Endothelial cell of umbilical vein (primary cell): ENCODE data around the gene TMCC2. TPM values are rescaled to one million over a fixed set of nuclear protein-coding genes. Genes with fewer than 3 reads are reported as not detected.

Experiments used
- BruUV-seq: library from RNA; stranded (reverse); fragments of 400-500 nt; replicated peaks from 2 replicates; lab custom pipeline; 2021; lab: Mats Ljungman, UMichigan
- CTCF ChIA-PET: fragments of 300-600, 350-600 bp; sonication (Branson Sonifier 250); formaldehyde crosslinking; loops from one replicate; lab custom pipeline; 2021; ENCODE audit warnings: antibody characterized with exemption, inconsistent platforms; lab: Charles Lee
- POLR2A ChIA-PET: fragments of 300-600, 350-600 bp; sonication (Branson Sonifier 250); formaldehyde crosslinking; loops from one replicate; lab custom pipeline; 2021; ENCODE audit warnings: antibody characterized with exemption, inconsistent platforms; lab: Charles Lee
- DNase-seq: peaks from one replicate; pipeline ENCODE4 v3.0.0-alpha.2; 2011; ENCODE audit warnings: low read depth, low spot score
- FAIRE-seq: peaks from 2 replicates; lab custom pipeline; 2011; peaks lifted over from hg19 to GRCh38; lab: Jason Lieb, UNC
- H2AFZ ChIP-seq: 2 replicates; pipeline ENCODE4 v1.6.0; 2012; ENCODE audit warnings: low read depth, low read length, control low read depth, inconsistent platforms
- H3K27ac ChIP-seq: 2 replicates; pipeline ENCODE4 v1.5.1; 2011; ENCODE audit warnings: low read depth, mild to moderate bottlenecking, control low read depth, low read length, moderate library complexity; ENCODE audit not compliant: insufficient read depth
- H3K27me3 ChIP-seq, 2 experiments: 2 replicates each; pipeline versions ENCODE4 v1.6.0 to v1.6.1; 2011; ENCODE audit warnings: low read length in 2 of 2, mixed read lengths in 1 of 2; ENCODE audit not compliant: control insufficient read depth in 2 of 2, insufficient read depth in 2 of 2
- H3K36me3 ChIP-seq, 2 experiments: 2 replicates in 1 of 2; 3 replicates in 1 of 2; pipeline ENCODE4 v1.5.1; 2011; ENCODE audit warnings: low read length in 2 of 2, mild to moderate bottlenecking in 1 of 2, moderate library complexity in 1 of 2; ENCODE audit not compliant: control insufficient read depth in 2 of 2, insufficient read depth in 2 of 2; ENCODE audit errors: extremely low read depth in 1 of 2
- H3K4me1 ChIP-seq: 3 replicates; pipeline ENCODE4 v1.5.1; 2011; ENCODE audit warnings: mild to moderate bottlenecking, low read length; ENCODE audit not compliant: control insufficient read depth, insufficient read depth; ENCODE audit errors: extremely low read depth
- H3K4me2 ChIP-seq: 2 replicates; pipeline ENCODE4 v1.6.1; 2011; ENCODE audit warnings: low read length, control low read depth, mixed read lengths; ENCODE audit not compliant: insufficient read depth
- H3K4me3 ChIP-seq, 3 experiments: fragments of 200-600 bp in 1 of 3; sonication (generic), shearing (Covaris generic) in 1 of 3; replicated peaks in 1 of 3; 2 replicates each; pipeline ENCODE4 v1.5.1; 2011 to 2016; ENCODE audit warnings: control low read depth in 3 of 3, low read length in 3 of 3, mild to moderate bottlenecking in 2 of 3, inconsistent platforms in 1 of 3, low read depth in 1 of 3, moderate library complexity in 1 of 3; ENCODE audit not compliant: insufficient read depth in 1 of 3
- H3K79me2 ChIP-seq: 2 replicates; pipeline ENCODE4 v1.6.0; 2012; ENCODE audit warnings: low read length, inconsistent platforms; ENCODE audit not compliant: control insufficient read depth, insufficient read depth
- H3K9ac ChIP-seq: replicated peaks from 2 replicates; pipeline ENCODE3; 2011; ENCODE audit warnings: low read length, control low read depth; ENCODE audit not compliant: insufficient read depth; ENCODE audit errors: extremely low read depth
- H3K9me1 ChIP-seq: replicated peaks from 3 replicates; pipeline ENCODE4 v1.6.0; 2011; ENCODE audit warnings: mild to moderate bottlenecking, low read length; ENCODE audit not compliant: control insufficient read depth, insufficient read depth; ENCODE audit errors: extremely low read depth
- H3K9me3 ChIP-seq: replicated peaks from 2 replicates; pipeline ENCODE4 v1.5.1; 2012; ENCODE audit warnings: low read length, inconsistent platforms; ENCODE audit not compliant: control insufficient read depth, insufficient read depth
- H4K20me1 ChIP-seq: replicated peaks from 2 replicates; pipeline ENCODE3; 2011; ENCODE audit warnings: mild to moderate bottlenecking, low read length; ENCODE audit not compliant: control insufficient read depth, insufficient read depth; ENCODE audit errors: extremely low read depth
- EZH2 ChIP-seq: IDR thresholded peaks from 2 replicates; pipeline ENCODE4 v1.6.1; 2012; ENCODE audit warnings: borderline replicate concordance, low read depth, mild to moderate bottlenecking, moderate library complexity, low read length, inconsistent platforms; ENCODE audit not compliant: severe bottlenecking
- FOS ChIP-seq: IDR thresholded peaks from 2 replicates; pipeline ENCODE4 v1.6.1; 2011; ENCODE audit warnings: mild to moderate bottlenecking, low read length, moderate library complexity, borderline replicate concordance; ENCODE audit not compliant: insufficient read depth
- GATA2 ChIP-seq: IDR thresholded peaks from 2 replicates; pipeline ENCODE4 v1.7.0; 2011; ENCODE audit warnings: low read depth, mild to moderate bottlenecking, moderate library complexity, mixed read lengths, low read length; ENCODE audit not compliant: insufficient read length, insufficient read depth
- POLR2A ChIP-seq: IDR thresholded peaks from 2 replicates; pipeline ENCODE4 v1.6.1; 2012; ENCODE audit warnings: low read depth, mild to moderate bottlenecking, control low read depth, low read length
- POLR2AphosphoS5 ChIP-seq: IDR thresholded peaks from 2 replicates; pipeline ENCODE4 v1.6.1; 2012; ENCODE audit warnings: low read depth, mild to moderate bottlenecking, control low read depth, low read length, moderate library complexity; ENCODE audit not compliant: insufficient read depth
- dilution Hi-C: fragments of 300-500 bp; cut with MboI; formaldehyde crosslinking; loops from one replicate; pipeline ENCODE4 v1.15.0; 2019; ENCODE audit warnings: low sequenced_read_pairs; ENCODE audit not compliant: extremely low pct_ligation_motif_present
- intact Hi-C: fragments of 100-400 bp; cut with micrococcal nuclease; formaldehyde crosslinking; loops from one replicate; pipeline ENCODE4 v1.10.0; 2022
- polyA plus RNA-seq, 4 experiments: library from polyadenylated mRNA; depleted of rRNA in 3 of 4; stranded (reverse) in 3 of 4; unstranded in 1 of 4; fragments of >200 nt; gene quantifications; 2 replicates each; pipeline versions ENCODE4 v1.2.1 to v1.2.3, GENCODE V29; 2011 to 2012; ENCODE audit warnings: missing spikeins in 1 of 4
- total RNA-seq: library from RNA; stranded (reverse); gene quantifications from 2 replicates; pipeline ENCODE4 v1.2.3, GENCODE V29; 2021
- TF ChIP-seq, protein P1 (sequence below), 2 donors: IDR thresholded peaks; 1 replicate in 1 of 2; 2 replicates in 1 of 2; pipeline ENCODE4 v1.5.1; 2011; ENCODE audit warnings: low read length in 2 of 2, mild to moderate bottlenecking in 2 of 2, moderate library complexity in 2 of 2, control low read depth in 1 of 2, inconsistent platforms in 1 of 2, low read depth in 1 of 2; ENCODE audit not compliant: insufficient read depth in 1 of 2; ENCODE audit errors: extremely low read depth in 1 of 2

The TMCC2 gene
- total and polyA plus RNA-seq, 2 donors (not counting 3 experiments of a cell fraction or from before 2014, with no cell fraction given), result 2.0 to 2.1 TPM

DNA sequence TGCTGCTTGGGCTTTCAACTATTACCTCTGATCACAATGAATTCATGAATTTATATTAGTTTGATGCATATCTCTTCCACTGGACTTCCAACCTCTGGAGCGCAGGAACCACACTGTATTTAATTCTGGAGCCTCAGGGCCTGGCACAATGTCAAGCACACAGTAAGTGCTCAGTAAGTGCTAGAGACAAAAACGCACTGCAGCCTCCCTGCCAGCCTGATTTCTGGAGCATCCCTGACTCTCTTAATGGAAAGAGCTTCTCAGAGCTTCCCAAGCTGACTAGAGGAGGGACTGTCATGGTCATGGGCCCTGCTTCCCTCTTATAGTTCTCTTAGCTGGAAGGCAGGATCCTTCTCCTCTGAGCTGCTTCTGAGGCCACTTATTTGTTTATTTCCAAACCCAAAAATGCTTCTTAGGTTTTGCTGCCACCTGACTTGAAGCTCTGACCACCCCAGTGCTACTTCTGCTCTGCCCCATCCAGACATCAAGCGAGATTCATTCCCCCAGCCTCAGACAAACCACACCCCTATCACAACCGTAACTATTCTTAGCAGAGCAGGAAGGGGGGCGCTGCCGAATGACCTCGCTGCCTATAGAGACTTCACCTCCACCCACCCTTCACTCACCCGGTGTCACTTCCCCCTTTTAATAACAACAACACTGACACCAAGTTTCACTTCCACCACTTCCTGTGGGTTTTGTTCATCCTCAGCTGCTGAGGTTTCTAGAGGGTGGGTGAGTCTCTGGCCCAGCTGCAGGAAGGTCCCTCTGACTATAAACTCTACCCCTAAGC lies 60.2 kb downstream of the TMCC2 start:
- peak overlapping the region; percentile 69 for H2AFZ ChIP-seq
- intact Hi-C loops (loop anchor here (1.0 kb wide), 1 partner anchor 49 kb away; no protein-coding TSS in a partner anchor), dilution Hi-C loops (no loop called here)
- BruUV-seq, result no TSS peak
- ChIA-PET CTCF (interaction anchor here (1.4 to 3.3 kb wide), 4 partner anchors 14 to 36 kb away, joined by 7 to 21 read pairs (median 12); partner anchors contain the start of gene NUAK2), POLR2A (no interaction called here)
- H3K9me3 ChIP-seq, result no peaks in the 10 kb centered on the region
- H3K27ac ChIP-seq, result peak overlapping the region; percentile 52
- no peak overlapping the region for H3K9ac ChIP-seq
- H4K20me1 ChIP-seq, result no peaks in the 10 kb centered on the region
- no peaks in the 10 kb centered on the region for H3K9me1 ChIP-seq
- H3K4me2 ChIP-seq, result peak overlapping the region; percentile 50
- peak; percentile 42 for DNase-seq
- H3K4me3 ChIP-seq, result no peak overlapping the region
- TF ChIP-seq POLR2AphosphoS5 (peak; percentile 46), POLR2A (no peak), GATA2 (no peak), FOS (peak; percentile 20), EZH2 (no peak)
- TF ChIP-seq, protein P1, sequence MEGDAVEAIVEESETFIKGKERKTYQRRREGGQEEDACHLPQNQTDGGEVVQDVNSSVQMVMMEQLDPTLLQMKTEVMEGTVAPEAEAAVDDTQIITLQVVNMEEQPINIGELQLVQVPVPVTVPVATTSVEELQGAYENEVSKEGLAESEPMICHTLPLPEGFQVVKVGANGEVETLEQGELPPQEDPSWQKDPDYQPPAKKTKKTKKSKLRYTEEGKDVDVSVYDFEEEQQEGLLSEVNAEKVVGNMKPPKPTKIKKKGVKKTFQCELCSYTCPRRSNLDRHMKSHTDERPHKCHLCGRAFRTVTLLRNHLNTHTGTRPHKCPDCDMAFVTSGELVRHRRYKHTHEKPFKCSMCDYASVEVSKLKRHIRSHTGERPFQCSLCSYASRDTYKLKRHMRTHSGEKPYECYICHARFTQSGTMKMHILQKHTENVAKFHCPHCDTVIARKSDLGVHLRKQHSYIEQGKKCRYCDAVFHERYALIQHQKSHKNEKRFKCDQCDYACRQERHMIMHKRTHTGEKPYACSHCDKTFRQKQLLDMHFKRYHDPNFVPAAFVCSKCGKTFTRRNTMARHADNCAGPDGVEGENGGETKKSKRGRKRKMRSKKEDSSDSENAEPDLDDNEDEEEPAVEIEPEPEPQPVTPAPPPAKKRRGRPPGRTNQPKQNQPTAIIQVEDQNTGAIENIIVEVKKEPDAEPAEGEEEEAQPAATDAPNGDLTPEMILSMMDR (IDR thresholded peaks at IDR 0.05; ENCODE audit: extremely low read depth in 1 of 2, insufficient read depth in 1 of 2, low read depth in 1 of 2, low read length in 2 of 2), result no peak
- no peaks in the 10 kb centered on the region for H3K79me2 ChIP-seq
- no peaks in the 10 kb centered on the region for H3K36me3 ChIP-seq
- H3K27me3 ChIP-seq, result no peaks in the 10 kb centered on the region
- peaks cover 34% of the 10 kb centered on the region for H3K4me1 ChIP-seq
- FAIRE-seq, result peak; percentile 87
